TTC549 (cell line): ENCODE measurements around the gene MYMX.

ENCODE experiments used
- FAIRE-seq: peaks from 2 replicates; lab custom pipeline; 2012; peaks lifted over from hg19 to GRCh38; lab: Jason Lieb, UNC

The MYMX gene

DNA sequence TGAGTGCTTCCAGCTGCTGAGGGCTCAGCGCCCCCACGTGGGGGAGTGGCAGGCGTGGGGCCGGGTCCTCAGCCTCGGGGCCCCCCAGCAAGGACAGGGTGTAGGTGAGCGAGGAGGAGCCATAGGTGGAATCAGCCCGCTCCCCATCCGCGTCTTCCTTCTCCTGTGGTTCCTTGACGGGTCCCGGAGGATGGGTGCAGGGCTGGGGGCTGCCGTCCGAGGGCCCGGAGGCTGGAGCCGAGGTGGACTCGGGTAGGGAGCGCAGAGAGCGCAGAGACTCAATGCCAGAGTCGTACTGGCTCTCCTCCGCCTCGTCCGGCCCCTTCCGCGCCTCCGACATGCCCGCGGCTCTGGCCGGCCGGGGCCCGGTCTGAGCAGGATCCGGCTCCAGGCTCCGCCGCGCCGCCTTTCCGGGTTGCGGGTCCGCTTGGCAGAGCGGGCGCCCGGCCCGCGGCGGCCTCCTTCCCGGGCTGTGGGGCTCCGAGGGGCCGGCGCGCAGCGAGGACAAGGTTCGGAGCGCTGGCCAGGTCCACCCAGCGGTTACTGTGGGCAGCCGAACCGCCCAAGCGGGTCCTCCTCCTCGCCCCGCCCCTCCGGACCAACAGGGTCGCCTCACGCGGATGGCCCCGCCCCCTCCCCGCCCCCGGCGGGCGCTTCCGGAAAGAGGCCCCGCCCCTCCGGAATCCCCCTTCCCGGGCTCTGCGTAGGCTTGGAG, 48.4 kb downstream of the MYMX start, which contains the start of gene NFKBIE:
NFKBIE (minus strand) TSS at position 545 of the 715 bp plus-strand sequence; CDS start at position 340, 205 bp downstream.
- FAIRE-seq = no peak

DNA sequence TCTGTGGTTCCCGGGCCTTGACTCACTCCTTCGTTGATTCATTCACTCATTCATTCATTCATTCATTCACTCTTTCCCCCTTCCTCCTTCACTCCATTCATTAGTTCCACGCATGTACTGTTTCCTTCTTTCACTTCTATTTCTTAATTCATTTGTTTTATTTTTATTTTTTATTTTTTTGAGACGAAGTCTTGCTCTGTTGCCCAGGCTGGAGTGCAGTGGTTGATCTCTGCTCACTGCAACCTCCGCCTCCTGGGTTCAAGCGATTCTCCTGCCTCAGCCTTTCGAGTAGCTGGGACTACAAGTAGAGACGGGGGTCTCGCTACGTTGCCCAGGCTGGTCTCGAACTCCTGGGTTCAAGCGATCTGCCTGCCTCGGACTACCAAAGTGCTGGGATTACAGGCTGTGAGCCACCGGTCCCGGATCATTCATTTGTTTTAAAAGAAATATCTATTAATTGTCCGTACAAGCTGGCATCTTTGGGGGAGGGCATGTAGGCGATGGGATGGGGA, 49.1 kb downstream of the MYMX start:
- FAIRE-seq = no peak

DNA sequence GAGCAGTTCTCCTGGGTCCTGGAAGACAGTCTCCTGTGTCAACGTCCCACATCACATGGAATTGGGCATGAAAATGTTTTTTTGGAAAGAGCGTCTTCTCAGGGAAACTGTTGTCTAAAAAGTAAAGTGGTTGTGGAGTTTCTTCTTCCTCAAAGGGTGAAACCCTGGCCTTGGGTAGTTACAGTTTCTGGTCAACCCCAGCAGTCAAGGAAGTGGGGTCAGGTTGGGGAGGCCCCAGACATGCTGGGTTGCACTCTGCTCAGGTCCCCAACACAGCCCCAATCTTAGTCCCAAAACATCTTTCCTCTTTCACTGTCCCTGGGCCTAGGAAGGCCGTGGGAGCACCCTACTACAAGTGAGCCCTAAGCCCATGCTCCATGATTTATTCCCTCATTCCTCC, 49.6 kb downstream of the MYMX start:
- no peak for FAIRE-seq

DNA sequence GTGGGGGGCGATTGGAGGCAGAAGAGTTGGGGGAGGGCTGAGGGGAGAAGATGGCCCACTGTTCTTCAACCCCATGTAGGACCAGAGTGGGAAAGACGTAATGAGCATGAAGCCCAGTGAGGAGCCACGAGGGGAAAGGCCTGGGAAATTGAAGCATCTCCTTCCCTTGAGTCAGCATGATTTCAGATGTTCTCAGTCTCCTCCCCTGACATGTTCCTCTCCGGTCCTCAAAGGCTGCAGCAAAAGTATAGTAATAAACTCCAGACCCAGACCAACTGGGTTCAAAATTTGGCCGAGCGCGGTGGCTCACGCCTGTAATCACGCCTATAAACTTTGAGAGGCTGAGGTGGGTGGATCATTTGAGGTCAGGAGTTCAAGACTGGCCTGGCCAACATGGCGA, 50.5 kb downstream of the MYMX start:
- FAIRE-seq = no peak
